ENCODE results near the gene HIRA. TPM values are rescaled to one million over a fixed set of nuclear protein-coding genes. Genes with fewer than 3 reads are reported as not detected.

The HIRA gene
- polyA plus RNA-seq, 10 donors = 15.4 to 21.8 (median 17.5) TPM

DNA sequence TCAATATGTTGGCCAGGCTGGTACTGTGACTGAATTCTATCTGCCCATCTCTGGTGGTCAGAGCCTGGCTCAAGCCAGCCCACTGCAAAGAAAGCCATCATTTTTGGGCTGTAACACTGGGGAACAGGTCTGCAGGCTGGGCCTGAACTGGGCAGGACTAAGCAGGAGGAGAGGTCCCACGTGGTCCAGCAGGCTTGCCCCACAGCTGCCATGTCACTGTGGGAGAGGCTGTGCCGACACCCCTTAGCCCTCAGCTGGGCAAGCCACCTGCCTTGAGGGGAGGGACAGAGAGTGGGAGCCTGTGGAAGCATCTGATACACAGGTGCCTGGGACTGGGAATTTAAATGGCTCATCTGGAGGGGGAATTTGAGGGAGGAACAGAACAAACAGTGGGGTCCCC is 73.3 kb downstream of the HIRA start:
- DNase-seq = no peak

DNA sequence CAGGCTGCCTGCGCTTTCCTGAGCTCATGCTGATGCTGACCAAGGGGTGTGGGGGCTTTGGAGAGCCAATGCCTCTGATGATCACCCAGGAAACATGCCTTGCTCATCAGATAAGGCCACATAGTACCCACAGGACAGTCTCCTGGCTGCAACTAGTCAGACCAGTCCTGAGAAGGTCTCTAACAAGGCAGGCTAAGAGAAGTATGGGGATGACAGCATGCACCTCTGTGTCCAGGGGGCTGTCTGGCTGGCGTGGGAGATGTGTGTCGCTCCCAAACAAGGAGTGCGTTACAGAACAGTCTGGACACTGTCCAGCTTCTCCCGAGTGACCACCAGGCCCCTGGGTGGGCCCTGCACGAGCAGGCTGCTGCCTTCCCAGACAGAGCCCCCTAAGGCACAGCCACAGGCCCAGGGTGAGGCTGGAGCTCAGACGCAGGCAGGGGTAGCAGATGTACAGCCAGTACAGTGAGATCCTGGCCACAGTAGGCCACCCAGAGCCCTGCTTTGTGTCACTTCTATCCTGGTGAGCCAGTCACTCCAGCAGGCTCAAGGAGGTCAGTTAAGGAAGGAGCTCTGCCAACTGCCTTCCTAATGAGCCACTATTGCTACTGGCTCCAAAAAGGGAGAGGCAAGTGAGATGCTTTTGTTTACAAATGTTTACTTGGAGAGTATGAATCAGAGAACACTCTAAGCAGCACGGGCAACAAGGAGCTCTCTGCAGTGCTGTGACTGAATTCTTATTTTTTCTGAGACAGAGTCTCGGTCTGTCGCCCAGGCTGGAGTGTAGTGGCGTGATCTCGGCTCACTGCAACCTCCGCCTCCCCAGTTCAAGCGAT is 74.0 kb downstream of the HIRA start:
- DNase-seq = no peak

DNA sequence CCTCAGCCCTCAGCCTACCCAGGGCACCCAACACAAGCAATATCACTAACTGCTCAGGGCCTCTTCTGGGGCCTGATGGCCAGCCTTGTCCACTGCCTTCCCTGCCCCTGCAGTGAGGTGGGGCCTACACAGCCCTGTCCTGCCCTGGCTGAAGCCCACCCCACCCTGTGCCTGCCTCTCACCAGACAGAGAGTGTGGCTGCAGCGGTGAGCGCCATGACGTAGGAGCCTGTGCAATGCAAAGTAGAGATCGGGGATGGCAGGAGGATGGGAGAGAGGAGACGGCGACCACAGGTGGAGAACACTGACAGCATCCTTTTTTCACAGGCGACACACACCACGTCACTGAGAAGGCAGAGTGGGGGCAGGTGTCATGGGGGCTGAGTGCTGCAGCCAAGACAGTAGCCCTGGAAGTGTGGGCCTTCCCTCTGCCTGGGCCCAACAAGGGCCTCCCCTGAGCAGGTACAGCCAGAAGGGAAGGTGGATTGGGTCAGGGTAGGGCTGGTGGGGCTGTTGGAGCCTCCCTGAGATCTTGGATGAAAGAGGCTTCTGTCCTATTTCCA is 74.7 kb downstream of the HIRA start:
- DNase-seq = no peak

DNA sequence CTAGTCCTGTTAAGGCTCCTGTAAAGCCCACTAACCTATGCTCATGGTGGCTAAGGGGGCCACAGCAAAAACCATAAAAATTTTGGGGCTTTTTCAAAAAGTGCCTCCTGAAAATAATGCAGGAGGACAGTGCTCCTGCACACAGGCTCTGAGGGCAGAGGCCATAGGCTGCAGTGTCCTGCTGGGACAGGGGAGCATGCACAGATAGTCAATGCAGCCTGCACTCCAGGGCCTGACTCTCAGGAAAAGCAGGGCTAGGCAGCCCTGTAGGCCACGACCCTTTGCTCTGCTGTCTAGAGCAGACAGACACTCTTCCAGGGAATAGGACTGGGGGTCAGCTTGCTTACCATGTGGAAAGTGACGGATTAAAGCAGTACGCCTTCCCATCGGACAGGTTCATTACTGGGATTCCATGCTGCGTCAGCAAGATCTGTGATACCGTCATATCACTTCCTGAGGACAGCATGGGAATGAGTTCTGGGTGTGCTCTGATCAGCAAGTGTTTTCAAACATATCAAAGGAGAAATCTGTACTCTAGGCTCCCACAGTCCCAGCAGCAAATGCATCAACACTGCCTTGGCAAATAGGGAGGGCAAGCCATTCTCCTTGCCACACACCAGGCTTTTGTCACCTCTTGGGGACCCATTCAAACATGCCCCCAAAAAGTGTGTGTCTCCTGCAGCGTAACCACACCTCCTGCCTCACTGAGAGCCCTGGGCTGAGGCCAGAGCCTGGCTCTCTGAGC is 75.9 kb downstream of the HIRA start:
- no peak for DNase-seq

DNA sequence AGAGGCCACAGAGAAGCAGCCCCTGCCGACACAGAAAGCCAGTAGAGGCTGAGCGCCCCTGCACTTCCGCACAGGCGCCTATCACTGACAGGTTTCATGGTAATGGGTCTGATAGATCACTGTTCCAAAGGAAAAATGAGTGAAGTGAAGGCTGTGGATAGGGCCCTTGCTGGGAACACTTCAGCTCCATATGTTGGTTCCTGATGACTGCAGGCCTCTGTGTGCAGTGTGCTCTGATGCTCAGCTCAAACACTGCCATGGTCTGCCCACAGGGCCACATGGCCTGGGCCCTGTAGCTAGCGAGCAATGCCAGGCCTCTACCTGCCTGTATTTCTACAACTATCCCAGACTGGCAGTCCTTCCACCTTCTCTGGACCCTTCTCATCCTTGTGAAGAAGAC is 77.3 kb downstream of the HIRA start:
- no peak for DNase-seq

DNA sequence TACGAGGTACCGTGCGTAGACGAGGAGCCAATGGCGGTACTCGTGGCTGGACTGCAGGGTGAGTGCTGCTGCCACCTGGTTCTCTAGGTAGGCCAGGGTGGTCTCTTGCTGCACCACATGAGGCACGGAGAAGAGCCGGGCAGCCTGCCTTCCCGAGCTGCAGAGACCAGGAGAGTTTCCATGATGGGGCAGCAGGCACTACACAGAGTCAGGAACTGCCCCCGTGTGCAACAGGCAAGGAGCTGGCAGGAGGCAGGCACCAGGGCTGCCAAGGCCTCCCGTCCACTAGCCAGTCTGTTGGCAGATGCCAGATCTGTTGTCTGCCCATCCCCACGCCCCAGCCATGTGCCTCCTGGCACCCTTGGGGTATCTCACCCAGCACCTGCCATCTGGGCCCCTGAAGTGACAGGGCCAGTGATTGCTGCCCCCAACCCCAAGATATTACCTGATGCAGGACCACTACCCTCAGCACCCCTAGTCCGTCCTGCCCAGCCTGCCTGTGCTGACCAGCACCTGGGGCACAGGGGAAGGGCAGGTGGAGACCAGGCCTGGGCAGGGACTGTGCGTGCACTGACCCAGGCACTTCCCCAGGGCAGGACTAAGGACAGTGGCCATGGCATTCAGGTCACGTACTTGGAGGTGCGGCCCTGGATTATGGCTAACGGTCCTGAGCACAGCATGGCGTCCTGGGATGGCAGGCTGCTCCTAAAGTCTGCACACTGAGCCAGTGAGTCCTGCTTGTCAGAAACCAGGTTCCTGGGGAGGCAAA is 78.0 kb downstream of the HIRA start:
- DNase-seq = no peak

GRCh38 chr22:19352766-19353165 is 78.8 kb downstream of the HIRA start:
- DNase-seq = no peak

- DNase-seq = no peak
Measured at GRCh38 chr22:19352217-19352616, 79.3 kb downstream of the HIRA start.

DNA sequence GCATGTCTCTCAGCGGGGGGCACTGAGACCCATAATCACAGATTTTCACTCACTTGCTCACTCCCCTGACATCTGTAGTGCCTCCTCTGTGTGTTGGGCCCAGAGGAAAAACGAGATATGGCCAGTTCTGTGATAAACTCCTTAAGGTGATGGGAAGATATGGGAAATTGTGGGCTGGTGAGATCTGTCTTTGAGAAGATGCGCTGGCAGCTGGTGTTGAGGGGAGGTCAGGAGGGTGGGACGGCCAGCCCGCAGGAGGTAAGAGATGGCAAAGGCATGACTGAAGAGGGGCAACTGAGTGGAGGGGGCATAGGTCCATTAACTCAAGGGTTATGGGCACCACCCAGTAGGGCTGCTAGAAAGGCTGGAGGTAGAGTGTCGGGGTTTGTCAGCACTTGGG is 79.9 kb downstream of the HIRA start:
- DNase-seq = no peak

- DNase-seq = no peak
Measured at GRCh38 chr22:19350947-19351346, 80.6 kb downstream of the HIRA start.

DNA sequence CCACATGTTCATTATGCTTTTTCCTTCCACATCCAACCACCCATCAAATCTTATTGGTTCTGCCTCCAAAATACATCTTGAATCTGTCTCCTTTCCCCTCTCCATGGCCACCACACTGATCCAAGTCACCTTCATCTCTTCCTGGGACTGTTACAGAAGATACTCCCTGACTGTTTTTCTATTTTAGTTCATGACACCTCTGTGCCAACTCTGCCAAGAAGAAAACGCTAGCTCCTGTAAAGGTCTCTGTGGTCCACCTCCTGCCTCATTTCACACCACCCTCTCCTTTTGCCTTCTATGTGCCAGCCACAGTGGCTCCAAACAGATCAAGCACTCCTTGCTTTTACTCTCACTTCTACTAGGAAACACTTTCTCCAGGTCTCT is 81.1 kb downstream of the HIRA start:
- no peak for DNase-seq

- DNase-seq = no peak
Measured at GRCh38 chr22:19349778-19350475, 81.6 kb downstream of the HIRA start.

GRCh38 chr22:19346677-19347265 is 84.8 kb downstream of the HIRA start:
- no peak for DNase-seq

DNA sequence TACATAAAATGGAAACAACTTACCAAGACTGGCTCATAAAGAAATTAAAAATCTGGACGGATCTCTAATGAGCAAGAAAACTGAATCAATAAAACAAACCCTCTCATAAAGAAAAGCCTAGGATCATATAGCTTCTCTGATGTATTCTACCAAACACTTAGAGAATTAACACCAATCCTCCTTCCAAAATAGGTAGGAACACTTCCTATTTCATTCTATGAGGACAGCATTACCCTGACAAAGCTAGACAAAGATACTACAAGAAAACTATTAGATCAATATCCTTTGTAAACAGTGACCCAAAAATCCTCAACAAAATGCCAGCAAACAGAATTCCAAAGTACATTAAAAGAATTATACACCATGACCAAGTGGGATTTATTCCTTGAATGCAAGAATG is 87.1 kb downstream of the HIRA start:
- DNase-seq = no peak

- no peak for DNase-seq
Measured at GRCh38 chr22:19343470-19343869, 88.1 kb downstream of the HIRA start.

DNA sequence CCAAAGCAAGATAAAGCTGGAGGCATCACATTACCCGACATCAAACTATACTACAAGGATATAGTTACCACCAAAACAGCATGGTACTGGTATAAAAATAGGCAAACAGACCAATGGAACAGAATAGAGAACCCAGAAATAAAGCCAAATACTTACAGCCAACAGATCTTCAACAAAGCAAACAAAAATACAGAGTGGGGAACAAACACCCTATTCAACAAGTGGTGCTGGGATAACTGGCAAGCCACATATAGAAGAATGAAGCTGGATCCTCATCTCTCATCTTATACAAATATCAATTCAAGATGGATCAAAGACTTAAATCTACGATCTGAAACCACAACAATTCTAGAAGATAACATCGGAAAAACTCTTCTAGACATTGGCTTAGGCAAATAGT is 90.0 kb downstream of the HIRA start:
- no peak for DNase-seq

- no peak for DNase-seq
Measured at GRCh38 chr22:19337137-19337536, 94.4 kb downstream of the HIRA start.

DNA sequence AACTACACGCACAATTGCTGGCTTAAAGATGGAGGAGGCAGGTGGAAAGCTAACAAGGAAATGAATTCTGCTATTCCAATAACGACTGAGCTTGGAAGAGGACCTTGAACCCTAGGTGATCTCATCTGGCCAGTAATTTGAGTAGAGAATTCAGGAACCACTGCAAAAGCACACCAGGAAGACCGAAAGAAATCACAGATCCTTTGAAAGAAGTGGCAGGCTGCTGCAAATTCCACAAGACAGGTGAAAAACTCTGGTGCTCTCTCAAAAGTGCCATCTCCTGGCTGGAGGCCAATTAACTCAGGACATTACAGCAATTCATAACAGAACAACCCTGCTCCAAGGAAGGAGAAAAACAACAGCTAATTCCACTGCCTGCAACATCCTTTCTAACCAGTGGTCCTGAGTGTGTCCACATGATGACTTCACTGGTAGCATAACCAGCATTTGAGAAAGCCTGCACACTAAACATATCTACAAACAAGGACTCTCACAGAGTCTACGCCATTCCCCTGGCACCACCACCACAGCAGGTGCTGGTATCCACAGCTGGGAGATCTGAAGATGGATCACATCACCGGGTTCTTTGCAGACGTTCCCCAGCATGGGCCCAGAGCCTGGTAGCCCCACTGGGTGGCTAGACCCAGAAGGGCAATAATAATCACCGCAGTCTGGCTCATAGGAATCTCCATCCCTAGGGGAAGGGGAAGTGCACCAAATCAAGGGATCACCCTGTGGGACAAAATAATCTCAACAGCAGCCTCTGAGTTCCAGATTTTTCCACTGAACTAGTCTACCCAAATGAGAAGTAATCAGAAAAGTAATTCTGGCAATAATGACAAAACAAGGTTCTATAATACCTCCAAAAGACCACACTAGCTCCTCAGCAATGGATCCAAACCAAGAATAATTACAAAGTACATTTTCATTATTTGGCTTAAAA is 95.1 kb downstream of the HIRA start:
- no peak for DNase-seq

DNA sequence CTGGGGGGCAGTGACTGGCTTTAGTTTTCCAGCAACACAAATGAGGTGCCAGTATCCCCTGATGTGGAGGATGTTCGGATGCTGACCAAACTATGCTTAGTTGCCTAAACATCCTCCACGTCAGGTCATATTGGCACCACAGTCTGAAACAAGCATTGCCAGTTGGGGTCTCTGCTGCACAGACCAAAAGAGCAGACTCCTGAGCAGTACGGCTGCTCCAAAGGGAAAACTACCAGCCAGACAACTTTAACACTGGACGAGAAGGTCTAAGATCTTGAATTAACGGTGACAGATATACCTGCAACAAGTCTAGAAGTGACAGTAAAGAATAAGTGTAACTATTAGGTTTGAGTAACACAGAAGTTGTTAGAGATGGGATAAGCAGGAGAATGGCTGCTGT is 99.6 kb downstream of the HIRA start:
- DNase-seq = no peak

- no peak for DNase-seq
Measured at GRCh38 chr22:19331474-19331873, 100.1 kb downstream of the HIRA start.
